Measurements from ENCODE around the gene PRDM8.

Gene PRDM8

GRCh38 chr4:80201252-80202151 lies 4.2 kb downstream of the PRDM8 start:
- peak in 1 of 2 donors; percentile 36 for DNase-seq (ENCODE audit: low read depth in 2 of 2)

GRCh38 chr4:80202190-80202711 lies 4.9 kb downstream of the PRDM8 start:
- DNase-seq (ENCODE audit: low read depth in 2 of 2) = peak in 1 of 2 donors; percentile 50

- DNase-seq (ENCODE audit: low read depth in 2 of 2) = peak in 1 of 2 donors; percentile 37
Observed at GRCh38 chr4:80202741-80203553, 5.6 kb downstream of the PRDM8 start.

GRCh38 chr4:80204433-80205011 lies 7.2 kb downstream of the PRDM8 start:
- no peak for DNase-seq (ENCODE audit: low read depth in 2 of 2)

GRCh38 chr4:80206111-80206510 lies 8.8 kb downstream of the PRDM8 start:
- no peak for DNase-seq (ENCODE audit: low read depth in 2 of 2)

GRCh38 chr4:80206521-80207171 lies 9.3 kb downstream of the PRDM8 start:
- DNase-seq (ENCODE audit: low read depth in 2 of 2) = no peak

- no peak for DNase-seq (ENCODE audit: low read depth in 2 of 2)
Observed at GRCh38 chr4:80207172-80207583, 9.9 kb downstream of the PRDM8 start.

GRCh38 chr4:80207664-80208063 lies 10.4 kb downstream of the PRDM8 start:
- DNase-seq (ENCODE audit: low read depth in 2 of 2) = no peak

GRCh38 chr4:80208610-80209339 lies 11.5 kb downstream of the PRDM8 start:
- DNase-seq (ENCODE audit: low read depth in 2 of 2) = no peak

GRCh38 chr4:80209340-80209701 lies 12.0 kb downstream of the PRDM8 start:
- no peak for DNase-seq (ENCODE audit: low read depth in 2 of 2)

GRCh38 chr4:80210549-80210948 lies 13.2 kb downstream of the PRDM8 start:
- no peak for DNase-seq (ENCODE audit: low read depth in 2 of 2)

- no peak for DNase-seq (ENCODE audit: low read depth in 2 of 2)
Observed at GRCh38 chr4:80213117-80213815, 16.0 kb downstream of the PRDM8 start.

- no peak for DNase-seq (ENCODE audit: low read depth in 2 of 2)
Observed at GRCh38 chr4:80215449-80216052, 18.2 kb downstream of the PRDM8 start.

GRCh38 chr4:80216100-80216761 lies 18.9 kb downstream of the PRDM8 start:
- DNase-seq (ENCODE audit: low read depth in 2 of 2) = no peak

GRCh38 chr4:80219301-80220025 lies 22.2 kb downstream of the PRDM8 start:
- no peak for DNase-seq (ENCODE audit: low read depth in 2 of 2)

GRCh38 chr4:80220711-80221110 lies 23.4 kb downstream of the PRDM8 start:
- no peak for DNase-seq (ENCODE audit: low read depth in 2 of 2)

- no peak for DNase-seq (ENCODE audit: low read depth in 2 of 2)
Observed at GRCh38 chr4:80221161-80221560, 23.9 kb downstream of the PRDM8 start.

GRCh38 chr4:80225595-80225994 lies 28.3 kb downstream of the PRDM8 start:
- no peak for DNase-seq (ENCODE audit: low read depth in 2 of 2)

- DNase-seq (ENCODE audit: low read depth in 2 of 2) = no peak
Observed at GRCh38 chr4:80226094-80226493, 28.8 kb downstream of the PRDM8 start.
